CD4-positive, alpha-beta T cell (primary cell): Measurements from ENCODE around the gene NIPAL4. TPM values are rescaled to one million over a fixed set of nuclear protein-coding genes. Genes with fewer than 3 reads are reported as not detected.

ENCODE experiments used
- ATAC-seq: fragments of 200-7000 bp; cut with Tn5 transposase; one replicate; pipeline ENCODE4 v1.10.0; 2022; ENCODE audit warnings: mild to moderate bottlenecking; ENCODE audit not compliant: poor library complexity
- CTCF ChIA-PET: fragments of 350-600 bp; sonication (Branson Sonifier 250); formaldehyde crosslinking; loops from one replicate; lab custom pipeline; 2021; ENCODE audit warnings: antibody characterized with exemption, inconsistent platforms; lab: Charles Lee
- POLR2A ChIA-PET: fragments of 350-600 bp; sonication (Branson Sonifier 250); formaldehyde crosslinking; loops from one replicate; lab custom pipeline; 2021; ENCODE audit warnings: antibody characterized with exemption, inconsistent platforms; lab: Charles Lee
- DNase-seq, 14 experiments: peaks; one replicate each; pipeline ENCODE4 v3.0.0-alpha.2; 2013 to 2020; ENCODE audit warnings: mixed read lengths in 2 of 14
- H3K27ac ChIP-seq, 2 donors: one replicate each; pipeline versions ENCODE4 v1.5.1 to v1.7.0; 2013; ENCODE audit warnings: low read length in 2 of 2, low read depth in 1 of 2, mild to moderate bottlenecking in 1 of 2
- H3K27me3 ChIP-seq, 2 experiments: 1 replicate in 1 of 2; 2 replicates in 1 of 2; pipeline versions ENCODE4 v1.6.1 to v1.7.0; 2013; ENCODE audit warnings: low read length in 2 of 2, control low read depth in 1 of 2, mild to moderate bottlenecking in 1 of 2, moderate library complexity in 1 of 2; ENCODE audit not compliant: insufficient read depth in 2 of 2, control insufficient read depth in 1 of 2
- H3K36me3 ChIP-seq: one replicate; pipeline ENCODE4 v1.6.1; 2013; ENCODE audit warnings: low read length, control low read depth; ENCODE audit not compliant: insufficient read depth
- H3K4me1 ChIP-seq: one replicate; pipeline ENCODE4 v1.6.1; 2013; ENCODE audit warnings: low read length, control low read depth; ENCODE audit not compliant: insufficient read depth
- H3K4me3 ChIP-seq: one replicate; pipeline ENCODE4 v1.5.1; 2013; ENCODE audit warnings: mild to moderate bottlenecking, low read length, moderate library complexity
- H3K9me3 ChIP-seq, 2 experiments: 1 replicate in 1 of 2; 2 replicates in 1 of 2; pipeline versions ENCODE4 v1.6.1 to v1.7.0; 2013; ENCODE audit warnings: low read length in 2 of 2, mild to moderate bottlenecking in 2 of 2, control low read depth in 1 of 2, moderate library complexity in 1 of 2; ENCODE audit not compliant: control insufficient read depth in 1 of 2, insufficient read depth in 1 of 2
- H3K27ac Mint-ChIP-seq: one replicate; pipeline ENCODE4 v1.8.0; 2020; ENCODE audit warnings: mixed read lengths
- H3K27me3 Mint-ChIP-seq: one replicate; pipeline ENCODE4 v1.8.0; 2021; ENCODE audit warnings: mixed read lengths
- H3K36me3 Mint-ChIP-seq: one replicate; pipeline ENCODE4 v1.8.0; 2021; ENCODE audit warnings: low read depth, mixed read lengths
- H3K4me1 Mint-ChIP-seq: one replicate; pipeline ENCODE4 v1.8.0; 2021; ENCODE audit warnings: low read depth, mixed read lengths
- H3K4me3 Mint-ChIP-seq: one replicate; pipeline ENCODE4 v1.8.0; 2020; ENCODE audit warnings: mild to moderate bottlenecking, mixed read lengths
- H3K9me3 Mint-ChIP-seq: one replicate; pipeline ENCODE4 v1.8.0; 2020; ENCODE audit warnings: mixed read lengths
- CTCF ChIP-seq: fragments of 200-600 bp; IDR thresholded peaks from one replicate; pipeline ENCODE4 v1.8.0; 2022; ENCODE audit warnings: antibody characterized with exemption, mild to moderate bottlenecking
- intact Hi-C, 2 experiments: fragments of 100-400 bp; cut with DNase I in 1 of 2; cut with micrococcal nuclease in 1 of 2; formaldehyde crosslinking; loops; one replicate each; pipeline versions ENCODE4 v1.15.1 to v1.9.0; 2023 to 2025; cut with DNase I, micrococcal nuclease
- total RNA-seq, 174 experiments: library from RNA in 2 of 174; stranded (reverse) in 2 of 174; gene quantifications; one replicate each; pipeline ENCODE4 v1.2.3 and lab custom pipeline; 2021 to 2026

NIPAL4 gene
- total RNA-seq, 2 experiments from 2014 or later: 0.16 to 0.45 TPM

- DNase-seq (no peak), ATAC-seq (no peak)
- no peaks in the 10 kb centered on the region for H3K9me3 Mint-ChIP-seq
- Histone ChIP-seq H3K27ac (no peak overlapping the region), H3K4me1 (peaks cover 17% of the 10 kb centered on the region), H3K9me3 (no peaks in the 10 kb centered on the region), H3K27me3 (peaks cover 13 to 24% of the 10 kb centered on the region in 2 experiments), H3K4me3 (no peak overlapping the region), H3K36me3 (no peaks in the 10 kb centered on the region)
- H3K27ac Mint-ChIP-seq: no peak overlapping the region
- peak overlapping the region; percentile 57 for H3K4me3 Mint-ChIP-seq
- TF ChIP-seq CTCF: no peak
- no peaks in the 10 kb centered on the region for H3K36me3 Mint-ChIP-seq
- ChIA-PET POLR2A (no interaction called here), CTCF (interaction anchor here (1.3 kb wide), 1 partner anchor 11 kb away, joined by 3 read pairs; no protein-coding TSS in a partner anchor)
- intact Hi-C loops: no loop called here
- H3K27me3 Mint-ChIP-seq: peaks cover 25% of the 10 kb centered on the region
- H3K4me1 Mint-ChIP-seq: peaks cover 19% of the 10 kb centered on the region
Measured at GRCh38 chr5:157460921-157461792, 1.1 kb downstream of the NIPAL4 start.

GRCh38 chr5:157463081-157463480 is 3.1 kb downstream of the NIPAL4 start:
- ATAC-seq (no peak), DNase-seq (no peak)
- Histone ChIP-seq H3K9me3 (no peaks in the 10 kb centered on the region), H3K4me3 (no peak overlapping the region), H3K27ac (no peak overlapping the region), H3K36me3 (no peaks in the 10 kb centered on the region), H3K27me3 (peaks cover 13 to 24% of the 10 kb centered on the region in 2 experiments), H3K4me1 (peaks cover 17% of the 10 kb centered on the region)
- TF ChIP-seq CTCF: no peak
- intact Hi-C loops: no loop called here
- peaks cover 25% of the 10 kb centered on the region for H3K27me3 Mint-ChIP-seq
- H3K36me3 Mint-ChIP-seq: no peaks in the 10 kb centered on the region
- H3K9me3 Mint-ChIP-seq: no peaks in the 10 kb centered on the region
- H3K4me3 Mint-ChIP-seq: no peak overlapping the region
- H3K4me1 Mint-ChIP-seq: peaks cover 19% of the 10 kb centered on the region
- ChIA-PET POLR2A (no interaction called here), CTCF (no interaction called here)
- H3K27ac Mint-ChIP-seq: no peak overlapping the region

GRCh38 chr5:157463621-157464518 is 3.9 kb downstream of the NIPAL4 start:
- H3K27ac ChIP-seq: no peak overlapping the region
- ATAC-seq: no peak
- CTCF ChIA-PET: no interaction called here

More at GRCh38 chr5:157463621-157464518, 3.9 kb downstream of the NIPAL4 start:
- no peak overlapping the region for H3K4me3 Mint-ChIP-seq
- no peak overlapping the region for H3K4me3 ChIP-seq
- no peaks in the 10 kb centered on the region for H3K36me3 Mint-ChIP-seq
- DNase-seq: peak in 2 of 14 experiments; percentile 36 to 55
- peaks cover 24% of the 10 kb centered on the region for H3K27me3 Mint-ChIP-seq
- H3K4me1 Mint-ChIP-seq: peaks cover 19% of the 10 kb centered on the region
- H3K9me3 ChIP-seq: no peaks in the 10 kb centered on the region
- no peak overlapping the region for H3K27ac Mint-ChIP-seq
- POLR2A ChIA-PET: no interaction called here
- no peak for TF ChIP-seq CTCF
- H3K9me3 Mint-ChIP-seq: no peaks in the 10 kb centered on the region
- no peaks in the 10 kb centered on the region for H3K36me3 ChIP-seq
- H3K27me3 ChIP-seq: peaks cover 13 to 24% of the 10 kb centered on the region in 2 experiments
- intact Hi-C loops: no loop called here
- H3K4me1 ChIP-seq: peaks cover 17% of the 10 kb centered on the region
